Skeletal muscle tissue (tissue), 4 donors: ENCODE measurements around the gene TFAP2D. TPM values are rescaled to one million over a fixed set of nuclear protein-coding genes. Genes with fewer than 3 reads are reported as not detected.

Experiments
- H3K27ac ChIP-seq: one replicate; pipeline ENCODE4 v1.7.0; 2013; ENCODE audit warnings: mild to moderate bottlenecking, low read depth, low read length, inconsistent platforms
- H3K27me3 ChIP-seq, 3 donors: one replicate each; pipeline ENCODE4 v1.7.0; 2013; ENCODE audit warnings: low read length in 3 of 3; ENCODE audit not compliant: control insufficient read depth in 3 of 3, insufficient read depth in 3 of 3
- H3K36me3 ChIP-seq, 3 donors: one replicate each; pipeline ENCODE4 v1.7.0; 2013; ENCODE audit warnings: low read length in 3 of 3; ENCODE audit not compliant: control insufficient read depth in 3 of 3, insufficient read depth in 3 of 3
- H3K4me1 ChIP-seq, 3 donors: one replicate each; pipeline ENCODE4 v1.7.0; 2013; ENCODE audit warnings: low read length in 3 of 3, mild to moderate bottlenecking in 3 of 3; ENCODE audit not compliant: control insufficient read depth in 3 of 3, insufficient read depth in 3 of 3
- H3K4me3 ChIP-seq, 3 donors: one replicate each; pipeline ENCODE4 v1.7.0; 2013; ENCODE audit warnings: low read length in 3 of 3
- H3K9ac ChIP-seq, 3 donors: one replicate each; pipeline ENCODE4 v1.7.0; 2013; ENCODE audit warnings: low read length in 3 of 3, mild to moderate bottlenecking in 3 of 3, moderate library complexity in 2 of 3, low read depth in 1 of 3
- H3K9me3 ChIP-seq, 3 donors: one replicate each; pipeline ENCODE4 v1.7.0; 2013; ENCODE audit warnings: low read length in 3 of 3; ENCODE audit not compliant: control insufficient read depth in 3 of 3
- total RNA-seq: library from RNA; depleted of rRNA; stranded (reverse); fragments of >200 nt; gene quantifications from one replicate; pipeline ENCODE4 v1.2.3, GENCODE V29; 2014
- donor health status: Osteomylitis.

The TFAP2D gene
- total RNA-seq: not detected

GRCh38 chr6:50713226-50713625, at the start of gene TFAP2D:
TFAP2D (plus strand) TSS chr6:50713526; CDS start chr6:50714056, 530 bp downstream.
- H3K9ac ChIP-seq: no peak within 1 kb of the TSS
- no peak within 1 kb of the TSS for H3K27ac ChIP-seq
- H3K9me3 ChIP-seq: no peaks in the 10 kb centered on the region
- no peak within 1 kb of the TSS for H3K4me3 ChIP-seq
- peaks cover 25 to 55% (median 51%) of the 10 kb centered on the region in 3 donors for H3K27me3 ChIP-seq
- no peaks in the 10 kb centered on the region for H3K36me3 ChIP-seq
- H3K4me1 ChIP-seq: no peaks in the 10 kb centered on the region

- Histone ChIP-seq H3K9ac (no peak overlapping the region), H3K27me3 (peaks cover 0 to 2% (median 0%) of the 10 kb centered on the region in 3 donors), H3K9me3 (no peaks in the 10 kb centered on the region), H3K4me1 (no peaks in the 10 kb centered on the region), H3K4me3 (no peak overlapping the region), H3K36me3 (no peaks in the 10 kb centered on the region), H3K27ac (no peak overlapping the region)
These were observed 49.5 kb upstream of the TFAP2D start for GRCh38 chr6:50663806-50664205.

GRCh38 chr6:50666089-50666488, 47.2 kb upstream of the TFAP2D start:
- no peaks in the 10 kb centered on the region for H3K27me3 ChIP-seq
- H3K27ac ChIP-seq: no peak overlapping the region

GRCh38 chr6:50681213-50681824, 32.0 kb upstream of the TFAP2D start:
- H3K36me3 ChIP-seq: no peaks in the 10 kb centered on the region
- H3K9me3 ChIP-seq: no peaks in the 10 kb centered on the region
- no peak overlapping the region for H3K4me3 ChIP-seq
- no peak overlapping the region for H3K27ac ChIP-seq
- no peaks in the 10 kb centered on the region for H3K27me3 ChIP-seq
- no peaks in the 10 kb centered on the region for H3K4me1 ChIP-seq
- H3K9ac ChIP-seq: no peak overlapping the region

More at GRCh38 chr6:50666089-50666488, 47.2 kb upstream of the TFAP2D start:
- H3K36me3 ChIP-seq: no peaks in the 10 kb centered on the region
- H3K4me1 ChIP-seq: no peaks in the 10 kb centered on the region
- no peak overlapping the region for H3K9ac ChIP-seq
- H3K4me3 ChIP-seq: no peak overlapping the region
- H3K9me3 ChIP-seq: no peaks in the 10 kb centered on the region

GRCh38 chr6:50689210-50689609, 24.1 kb upstream of the TFAP2D start:
- H3K9ac ChIP-seq: no peak overlapping the region
- H3K27me3 ChIP-seq: no peaks in the 10 kb centered on the region
- no peaks in the 10 kb centered on the region for H3K4me1 ChIP-seq
- no peak overlapping the region for H3K4me3 ChIP-seq
- no peaks in the 10 kb centered on the region for H3K9me3 ChIP-seq
- no peaks in the 10 kb centered on the region for H3K36me3 ChIP-seq
- H3K27ac ChIP-seq: no peak overlapping the region

- Histone ChIP-seq H3K9ac (no peak overlapping the region), H3K27me3 (no peaks in the 10 kb centered on the region), H3K27ac (no peak overlapping the region), H3K36me3 (no peaks in the 10 kb centered on the region), H3K4me3 (no peak overlapping the region), H3K9me3 (no peaks in the 10 kb centered on the region), H3K4me1 (no peaks in the 10 kb centered on the region)
These were observed 21.4 kb upstream of the TFAP2D start for GRCh38 chr6:50691814-50692495.

GRCh38 chr6:50698546-50698945, 14.8 kb upstream of the TFAP2D start:
- Histone ChIP-seq H3K27ac (no peak overlapping the region), H3K4me1 (no peaks in the 10 kb centered on the region), H3K36me3 (no peaks in the 10 kb centered on the region), H3K27me3 (no peaks in the 10 kb centered on the region), H3K4me3 (no peak overlapping the region), H3K9ac (no peak overlapping the region), H3K9me3 (no peaks in the 10 kb centered on the region)

GRCh38 chr6:50699051-50699775, 14.1 kb upstream of the TFAP2D start:
- Histone ChIP-seq H3K4me1 (no peaks in the 10 kb centered on the region), H3K9me3 (no peaks in the 10 kb centered on the region), H3K27ac (no peak overlapping the region), H3K27me3 (no peaks in the 10 kb centered on the region), H3K4me3 (no peak overlapping the region), H3K36me3 (no peaks in the 10 kb centered on the region), H3K9ac (no peak overlapping the region)

- H3K36me3 ChIP-seq: no peaks in the 10 kb centered on the region
- H3K4me3 ChIP-seq: no peak overlapping the region
- H3K4me1 ChIP-seq: no peaks in the 10 kb centered on the region
- H3K27ac ChIP-seq: no peak overlapping the region
- peaks cover 23 to 40% (median 35%) of the 10 kb centered on the region in 3 donors for H3K27me3 ChIP-seq
- H3K9me3 ChIP-seq: no peaks in the 10 kb centered on the region
- H3K9ac ChIP-seq: no peak overlapping the region
These were observed 6.8 kb upstream of the TFAP2D start for GRCh38 chr6:50706575-50706974.

GRCh38 chr6:50707191-50707590, 6.1 kb upstream of the TFAP2D start:
- no peaks in the 10 kb centered on the region for H3K4me1 ChIP-seq

More at GRCh38 chr6:50707191-50707590, 6.1 kb upstream of the TFAP2D start:
- Histone ChIP-seq H3K36me3 (no peaks in the 10 kb centered on the region), H3K27ac (no peak overlapping the region), H3K27me3 (peaks cover 25 to 45% (median 41%) of the 10 kb centered on the region in 3 donors), H3K9ac (no peak overlapping the region), H3K9me3 (no peaks in the 10 kb centered on the region), H3K4me3 (no peak overlapping the region)
